ENCODE measurements around the gene MT1B.
A peak's percentile ranks its signal among the peaks of the same experiment; 100 is the strongest.

The MT1B gene

GRCh38 chr16:56651586-56651985 is at the start of gene MT1B:
MT1B (plus strand) TSS chr16:56651886; CDS start chr16:56651954, 68 bp downstream.
- DNase-seq = no peak

GRCh38 chr16:56603589-56603988 is 48.1 kb upstream of the MT1B start:
- peak; percentile 22 for DNase-seq

- no peak for DNase-seq
These were observed 46.7 kb upstream of the MT1B start for GRCh38 chr16:56604966-56605365.

- no peak for DNase-seq
These were observed 46.2 kb upstream of the MT1B start for GRCh38 chr16:56605475-56605874.

GRCh38 chr16:56606071-56606475 is 45.6 kb upstream of the MT1B start:
- no peak for DNase-seq

GRCh38 chr16:56606476-56607108 is 45.1 kb upstream of the MT1B start:
- DNase-seq = no peak

GRCh38 chr16:56607109-56607618 is 44.5 kb upstream of the MT1B start:
- DNase-seq = no peak

GRCh38 chr16:56607675-56608042 is 44.0 kb upstream of the MT1B start:
- DNase-seq = no peak

- DNase-seq = peak; percentile 91
These were observed 43.4 kb upstream of the MT1B start, which contains the start of gene MT2A for GRCh38 chr16:56608043-56608875. MT2A (plus strand) TSS chr16:56608584; CDS start chr16:56608656, 72 bp downstream.

- DNase-seq = no peak
These were observed 42.7 kb upstream of the MT1B start for GRCh38 chr16:56608876-56609462.

- peak; percentile 27 for DNase-seq
These were observed 42.2 kb upstream of the MT1B start for GRCh38 chr16:56609463-56609921.

GRCh38 chr16:56610017-56610608 is 41.6 kb upstream of the MT1B start:
- DNase-seq = no peak

- DNase-seq = no peak
These were observed 41.0 kb upstream of the MT1B start for GRCh38 chr16:56610609-56611111.

GRCh38 chr16:56611281-56611833 is 40.3 kb upstream of the MT1B start:
- DNase-seq = no peak

GRCh38 chr16:56613706-56614105 is 38.0 kb upstream of the MT1B start:
- DNase-seq = no peak

GRCh38 chr16:56614549-56614991 is 37.1 kb upstream of the MT1B start:
- no peak for DNase-seq

GRCh38 chr16:56615353-56615752 is 36.3 kb upstream of the MT1B start:
- DNase-seq = no peak

- no peak for DNase-seq
These were observed 35.0 kb upstream of the MT1B start for GRCh38 chr16:56616608-56617211.

- no peak for DNase-seq
These were observed 34.2 kb upstream of the MT1B start for GRCh38 chr16:56617212-56618085.

- no peak for DNase-seq
These were observed 33.5 kb upstream of the MT1B start for GRCh38 chr16:56618138-56618537.

- no peak for DNase-seq
These were observed 31.3 kb upstream of the MT1B start for GRCh38 chr16:56620339-56620897.

Data from DMS 273 treated with DMSO at 0.1 percent for 48 hours (cell line).